Uterus (tissue), 2 donors: Measurements from ENCODE around the gene USP35.

Source experiments
- CTCF ChIP-seq, 4 experiments: fragments of 200-600 bp in 2 of 4; fragments of 450-650 bp in 2 of 4; sonication (generic) in 2 of 4; IDR thresholded peaks; one replicate each; pipeline ENCODE4 v1.5.1; 2016 to 2019; ENCODE audit warnings: antibody characterized with exemption in 4 of 4, mild to moderate bottlenecking in 2 of 4, moderate library complexity in 1 of 4
- POLR2A ChIP-seq, 2 donors: fragments of 450-650 bp; IDR thresholded peaks; one replicate each; pipeline ENCODE4 v1.6.1; 2016; ENCODE audit warnings: antibody characterized with exemption in 2 of 2, mild to moderate bottlenecking in 1 of 2, moderate library complexity in 1 of 2

DNA sequence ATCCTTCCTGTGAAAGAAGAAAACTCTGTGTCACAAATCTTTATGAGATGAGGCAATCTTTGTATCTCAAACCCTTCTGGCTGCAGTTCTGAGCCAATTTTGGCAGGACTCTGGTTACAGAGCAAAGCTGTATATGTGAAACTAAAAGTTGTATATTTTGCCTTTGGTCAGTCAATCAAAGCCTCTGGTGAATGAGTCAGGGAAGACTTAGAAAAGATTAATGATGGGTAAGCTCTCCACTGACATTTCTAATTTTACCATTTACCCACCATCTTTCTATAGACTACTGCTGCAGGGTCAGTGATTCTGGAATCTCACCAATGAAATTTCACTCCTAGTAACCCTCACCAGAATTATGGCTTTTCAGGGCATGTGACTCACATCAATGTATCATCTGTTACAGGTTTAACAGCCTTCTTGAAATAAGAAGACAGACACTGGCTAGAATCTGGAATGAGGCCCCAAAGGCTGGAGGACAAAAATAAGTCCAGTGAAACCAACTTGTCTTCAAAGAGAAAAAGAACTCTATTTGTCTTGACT lies 43.3 kb downstream of the USP35 start:
- TF ChIP-seq CTCF (IDR thresholded peaks at IDR 0.05) (no peak), POLR2A (IDR thresholded peaks at IDR 0.05) (no peak)
